H9 (cell line): ENCODE measurements around the gene ELOVL2. TPM values are rescaled to one million over a fixed set of nuclear protein-coding genes. Genes with fewer than 3 reads are reported as not detected.

Experiments used
- DNase-seq: peaks from one replicate; pipeline ENCODE4 v3.0.0-alpha.2; 2017
- H2AFZ ChIP-seq: one replicate; pipeline ENCODE4 v1.6.1; 2013; ENCODE audit warnings: mild to moderate bottlenecking, low read length, control low read depth, moderate library complexity
- H2AK5ac ChIP-seq: 2 replicates; pipeline ENCODE4 v1.6.1; 2013; ENCODE audit warnings: low read length, control low read depth, mixed read lengths; ENCODE audit not compliant: insufficient read length
- H2BK120ac ChIP-seq: one replicate; pipeline ENCODE4 v1.6.1; 2013; ENCODE audit warnings: low read depth, mild to moderate bottlenecking, low read length, control low read depth, inconsistent platforms; ENCODE audit not compliant: poor library complexity, severe bottlenecking
- H2BK12ac ChIP-seq: 2 replicates; pipeline ENCODE4 v1.6.1; 2013; ENCODE audit warnings: low read length, control low read depth, mixed read lengths, low read depth; ENCODE audit not compliant: insufficient read length
- H2BK15ac ChIP-seq: 2 replicates; pipeline ENCODE4 v1.6.1; 2013; ENCODE audit warnings: low read depth, low read length, control low read depth
- H2BK20ac ChIP-seq: one replicate; pipeline ENCODE4 v1.6.1; 2013; ENCODE audit warnings: low read depth, mild to moderate bottlenecking, low read length, control low read depth, inconsistent platforms; ENCODE audit not compliant: poor library complexity, severe bottlenecking
- H2BK5ac ChIP-seq: 2 replicates; pipeline ENCODE4 v1.6.1; 2013; ENCODE audit warnings: low read length, control low read depth, mixed read lengths; ENCODE audit not compliant: insufficient read length
- H3K14ac ChIP-seq: 2 replicates; pipeline ENCODE4 v1.6.1; 2013; ENCODE audit warnings: low read length, control low read depth; ENCODE audit not compliant: insufficient read depth
- H3K18ac ChIP-seq: 2 replicates; pipeline ENCODE4 v1.6.1; 2013; ENCODE audit warnings: low read depth, mild to moderate bottlenecking, mixed read lengths, low read length, control low read depth; ENCODE audit not compliant: insufficient read length
- H3K23ac ChIP-seq: 2 replicates; pipeline ENCODE4 v1.6.1; 2013; ENCODE audit warnings: low read length, control low read depth, mixed read lengths, low read depth; ENCODE audit not compliant: insufficient read length
- H3K23me2 ChIP-seq: 2 replicates; pipeline ENCODE4 v1.6.1; 2013; ENCODE audit warnings: low read depth, mild to moderate bottlenecking, mixed read lengths, low read length, control low read depth; ENCODE audit not compliant: insufficient read length, poor library complexity, severe bottlenecking
- H3K27ac ChIP-seq: 2 replicates; pipeline ENCODE4 v1.5.1; 2013; ENCODE audit warnings: low read length, control low read depth, mixed read lengths, low read depth; ENCODE audit not compliant: insufficient read length
- H3K27me3 ChIP-seq: 2 replicates; pipeline ENCODE4 v1.6.1; 2013; ENCODE audit warnings: low read length, control low read depth, inconsistent platforms; ENCODE audit not compliant: insufficient read depth
- H3K4ac ChIP-seq: 2 replicates; pipeline ENCODE4 v1.6.1; 2013; ENCODE audit warnings: low read depth, mild to moderate bottlenecking, control low read depth, inconsistent platforms, low read length, moderate library complexity
- H3K4me1 ChIP-seq: 2 replicates; pipeline ENCODE4 v1.6.1; 2013; ENCODE audit warnings: low read length, control low read depth, inconsistent platforms; ENCODE audit not compliant: insufficient read depth
- H3K4me2 ChIP-seq: 2 replicates; pipeline ENCODE4 v1.6.1; 2013; ENCODE audit warnings: low read length, control low read depth, mixed read lengths; ENCODE audit not compliant: insufficient read length, insufficient read depth
- H3K56ac ChIP-seq: 2 replicates; pipeline ENCODE4 v1.6.1; 2013; ENCODE audit warnings: low read depth, mild to moderate bottlenecking, mixed read lengths, low read length, control low read depth; ENCODE audit not compliant: insufficient read length
- H3K79me1 ChIP-seq: 2 replicates; pipeline ENCODE4 v1.6.1; 2013; ENCODE audit warnings: low read depth, mild to moderate bottlenecking, moderate library complexity, low read length, control low read depth, inconsistent platforms; ENCODE audit not compliant: insufficient read depth, poor library complexity, severe bottlenecking
- H3K79me2 ChIP-seq: 2 replicates; pipeline ENCODE4 v1.6.1; 2013; ENCODE audit warnings: low read length, control low read depth, inconsistent platforms; ENCODE audit not compliant: insufficient read depth
- H3K9ac ChIP-seq: 2 replicates; pipeline ENCODE4 v1.6.1; 2013; ENCODE audit warnings: low read length, control low read depth, mixed read lengths; ENCODE audit not compliant: insufficient read length; ENCODE audit errors: extremely low read depth
- H3K9me3 ChIP-seq: one replicate; pipeline ENCODE4 v1.6.1; 2013; ENCODE audit warnings: low read depth, low read length, inconsistent platforms; ENCODE audit not compliant: control insufficient read depth
- H3T11ph ChIP-seq: one replicate; pipeline ENCODE4 v1.6.1; 2013; ENCODE audit warnings: mild to moderate bottlenecking, low read length, control low read depth, inconsistent platforms
- H4K20me1 ChIP-seq: one replicate; pipeline ENCODE4 v1.6.1; 2013; ENCODE audit not compliant: control insufficient read depth, insufficient read length, insufficient read depth
- H4K5ac ChIP-seq: 2 replicates; pipeline ENCODE4 v1.6.1; 2013; ENCODE audit warnings: low read depth, mild to moderate bottlenecking, mixed read lengths, low read length, control low read depth; ENCODE audit not compliant: insufficient read length
- H4K8ac ChIP-seq: replicated peaks from 2 replicates; pipeline ENCODE4 v1.6.1; 2013; ENCODE audit warnings: low read length, control low read depth, mixed read lengths, low read depth; ENCODE audit not compliant: insufficient read length
- H4K91ac ChIP-seq: 2 replicates; pipeline ENCODE4 v1.6.1; 2013; ENCODE audit warnings: low read depth, mild to moderate bottlenecking, moderate library complexity, mixed read lengths, low read length, control low read depth; ENCODE audit not compliant: insufficient read length
- H3K27ac Mint-ChIP-seq, 3 experiments: 2 replicates in 2 of 3; 3 replicates in 1 of 3; pipeline ENCODE4 v1.8.0; 2020 to 2021; ENCODE audit warnings: mixed read lengths in 3 of 3, mild to moderate bottlenecking in 1 of 3, moderate library complexity in 1 of 3
- H3K27me3 Mint-ChIP-seq: 2 replicates; pipeline ENCODE4 v1.8.0; 2021; ENCODE audit warnings: low read depth, mild to moderate bottlenecking, moderate library complexity, mixed read lengths
- H3K36me3 Mint-ChIP-seq, 3 experiments: 2 replicates in 2 of 3; 3 replicates in 1 of 3; pipeline ENCODE4 v1.8.0; 2020 to 2021; ENCODE audit warnings: low read depth in 3 of 3, mixed read lengths in 3 of 3; ENCODE audit not compliant: insufficient read depth in 1 of 3
- H3K4me1 Mint-ChIP-seq, 2 experiments: 2 replicates each; pipeline ENCODE4 v1.8.0; 2020; ENCODE audit warnings: mixed read lengths in 2 of 2
- H3K4me3 Mint-ChIP-seq, 2 experiments: 2 replicates in 1 of 2; 3 replicates in 1 of 2; pipeline ENCODE4 v1.8.0; 2020 to 2021; ENCODE audit warnings: mild to moderate bottlenecking in 2 of 2, mixed read lengths in 2 of 2, moderate library complexity in 1 of 2
- H3K9me3 Mint-ChIP-seq, 2 experiments: 2 replicates in 1 of 2; 3 replicates in 1 of 2; pipeline ENCODE4 v1.8.0; 2020; ENCODE audit warnings: mild to moderate bottlenecking in 2 of 2, mixed read lengths in 2 of 2, moderate library complexity in 1 of 2
- WGBS: extraction: QIAGEN DNeasy Blood & Tissue Kit; methylation state at CpG from one replicate; pipeline ENCODE4 v1.1.7; 2013; ENCODE audit warnings: missing lambda C conversion rate, low lambda C conversion rate, mixed read lengths; ENCODE audit not compliant: insufficient read length; ENCODE audit errors: extremely low coverage; 5-methylcytosine and 5-hydroxymethylcytosine counted together
- total RNA-seq: library from RNA; stranded (reverse); gene quantifications from 2 replicates; pipeline ENCODE4 v1.2.1, GENCODE V29; 2021
- TF ChIP-seq, protein P1 (sequence below): fragments of 200-600 bp; sonication (generic); conservative IDR thresholded peaks from 3 replicates; pipeline ENCODE4 v1.8.0; 2021; ENCODE audit warnings: antibody characterized with exemption, mild to moderate bottlenecking

The ELOVL2 gene
- total RNA-seq, 1 experiment from 2014 or later = 0.57 TPM

DNA sequence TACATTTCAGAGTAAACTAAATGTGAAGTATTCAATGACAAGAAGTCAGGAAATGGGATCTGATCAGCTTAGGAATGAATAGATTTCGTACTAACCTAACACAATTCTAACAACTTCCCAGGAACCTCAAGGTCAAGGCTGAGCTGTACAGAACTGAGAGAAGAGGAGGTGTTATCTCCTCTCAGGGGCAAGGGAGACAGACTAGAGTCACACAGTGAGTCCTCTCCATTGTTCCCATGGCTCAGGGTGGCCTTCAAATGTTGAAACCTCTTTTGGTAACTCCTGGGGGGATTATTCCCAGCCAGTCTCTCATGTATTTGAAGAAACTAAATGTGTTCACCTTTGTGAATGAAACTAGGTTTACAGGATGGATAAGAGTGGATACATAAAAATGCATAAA is 27.7 kb downstream of the ELOVL2 start:
- Histone ChIP-seq H3T11ph (no peak overlapping the region), H3K9ac (no peak overlapping the region), H3K4me1 (no peaks in the 10 kb centered on the region; the same call in 1 of the 2 replicates), H4K91ac (no peak overlapping the region), H2AFZ (no peak overlapping the region), H3K18ac (no peak overlapping the region), H2AK5ac (no peak overlapping the region), H2BK5ac (no peak overlapping the region), H2BK20ac (no peak overlapping the region), H3K56ac (no peak overlapping the region), H3K4ac (no peak overlapping the region), H4K8ac (no peak overlapping the region), H3K14ac (no peak overlapping the region), H3K79me1 (no peaks in the 10 kb centered on the region), H2BK12ac (no peak overlapping the region), H3K9me3 (no peaks in the 10 kb centered on the region), H2BK120ac (no peak overlapping the region), H3K4me2 (no peak overlapping the region), H2BK15ac (no peak overlapping the region), H3K79me2 (no peaks in the 10 kb centered on the region), H3K23ac (no peak overlapping the region), H4K5ac (no peak overlapping the region), H3K27ac (no peak overlapping the region), H3K23me2 (no peaks in the 10 kb centered on the region), H3K27me3 (no peaks in the 10 kb centered on the region), H4K20me1 (no peaks in the 10 kb centered on the region)
- no peak for DNase-seq
- no peaks in the 10 kb centered on the region for H3K9me3 Mint-ChIP-seq
- no peaks in the 10 kb centered on the region for H3K36me3 Mint-ChIP-seq
- no peak overlapping the region for H3K27ac Mint-ChIP-seq
- TF ChIP-seq, protein P1, sequence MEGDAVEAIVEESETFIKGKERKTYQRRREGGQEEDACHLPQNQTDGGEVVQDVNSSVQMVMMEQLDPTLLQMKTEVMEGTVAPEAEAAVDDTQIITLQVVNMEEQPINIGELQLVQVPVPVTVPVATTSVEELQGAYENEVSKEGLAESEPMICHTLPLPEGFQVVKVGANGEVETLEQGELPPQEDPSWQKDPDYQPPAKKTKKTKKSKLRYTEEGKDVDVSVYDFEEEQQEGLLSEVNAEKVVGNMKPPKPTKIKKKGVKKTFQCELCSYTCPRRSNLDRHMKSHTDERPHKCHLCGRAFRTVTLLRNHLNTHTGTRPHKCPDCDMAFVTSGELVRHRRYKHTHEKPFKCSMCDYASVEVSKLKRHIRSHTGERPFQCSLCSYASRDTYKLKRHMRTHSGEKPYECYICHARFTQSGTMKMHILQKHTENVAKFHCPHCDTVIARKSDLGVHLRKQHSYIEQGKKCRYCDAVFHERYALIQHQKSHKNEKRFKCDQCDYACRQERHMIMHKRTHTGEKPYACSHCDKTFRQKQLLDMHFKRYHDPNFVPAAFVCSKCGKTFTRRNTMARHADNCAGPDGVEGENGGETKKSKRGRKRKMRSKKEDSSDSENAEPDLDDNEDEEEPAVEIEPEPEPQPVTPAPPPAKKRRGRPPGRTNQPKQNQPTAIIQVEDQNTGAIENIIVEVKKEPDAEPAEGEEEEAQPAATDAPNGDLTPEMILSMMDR = no peak
- H3K4me3 Mint-ChIP-seq = no peak overlapping the region
- H3K27me3 Mint-ChIP-seq = peaks cover 4% of the 10 kb centered on the region
- no CpG with 5 or more reads among the region's 1 CpG for WGBS
- H3K4me1 Mint-ChIP-seq = peaks cover 13 to 14% of the 10 kb centered on the region in 2 experiments
